Psoas muscle (tissue), 8 donors: ENCODE results near the gene ADGRG3. TPM values are rescaled to one million over a fixed set of nuclear protein-coding genes. Genes with fewer than 3 reads are reported as not detected.

Experiments used
- ATAC-seq, 4 donors: fragments of 200-7000 bp; cut with Tn5 transposase; one replicate each; pipeline ENCODE4 v1.9.1; 2020; ENCODE audit warnings: moderate library complexity in 3 of 4, mild to moderate bottlenecking in 2 of 4
- DNase-seq, 2 donors: peaks; one replicate each; pipeline ENCODE4 v3.0.0-alpha.2; 2020
- H3K27ac ChIP-seq: fragments of 200-600 bp; one replicate; pipeline ENCODE4 v1.8.0; 2022
- H3K27me3 ChIP-seq, 3 donors: fragments of 200-600 bp in 1 of 3; one replicate each; pipeline versions ENCODE4 v1.6.1 to v1.8.0; 2013 to 2022; ENCODE audit warnings: low read length in 2 of 3, mild to moderate bottlenecking in 2 of 3, moderate library complexity in 1 of 3; ENCODE audit not compliant: insufficient read depth in 3 of 3
- H3K36me3 ChIP-seq, 2 donors: fragments of 200-600 bp in 1 of 2; one replicate each; pipeline versions ENCODE4 v1.6.1 to v1.8.0; 2013 to 2022; ENCODE audit warnings: low read depth in 1 of 2, mild to moderate bottlenecking in 1 of 2, moderate library complexity in 1 of 2; ENCODE audit not compliant: insufficient read depth in 1 of 2
- H3K4me1 ChIP-seq: fragments of 200-600 bp; one replicate; pipeline ENCODE4 v1.8.0; 2022
- H3K4me3 ChIP-seq: fragments of 200-600 bp; one replicate; pipeline ENCODE4 v1.8.0; 2022; ENCODE audit warnings: mild to moderate bottlenecking
- H3K9me3 ChIP-seq: fragments of 200-600 bp; one replicate; pipeline ENCODE4 v1.8.0; 2022
- CTCF ChIP-seq: fragments of 200-600 bp; IDR thresholded peaks from one replicate; pipeline ENCODE4 v1.8.0; 2022; ENCODE audit warnings: antibody characterized with exemption
- WGBS, 3 donors: extraction: QIAGEN DNeasy Blood & Tissue Kit; methylation state at CpG; one replicate each; pipeline versions ENCODE4 v1.1.6 to v1.1.7; 2013; 5-methylcytosine and 5-hydroxymethylcytosine counted together
- intact Hi-C, 2 donors: fragments of 100-400 bp; cut with DNase I; formaldehyde crosslinking; loops; one replicate each; pipeline versions ENCODE4 v1.11.0 to v1.14.2; 2022
- polyA plus RNA-seq, 3 donors: library from polyadenylated mRNA; stranded (reverse); fragments of 200-250 nt; gene quantifications; one replicate each; pipeline ENCODE4 v1.2.3, GENCODE V29; 2013
- total RNA-seq, 4 donors: library from RNA; stranded (reverse); fragmentation: NEBNext Ultra II Directional in 2 of 4; extraction: Animal tissue kit (Norgen Biotek cat#: 25700) in 2 of 4; gene quantifications; one replicate each; pipeline versions ENCODE4 v1.2.1 to v1.2.4, GENCODE V29; 2021 to 2023
- donor health status: healthy with polysubstance abuse.
- donor health status: DM: no; HTN: no; CAD: no; lungs with moderate emphysema.
- donor health status: Bipolar disorder and iron deficiency.
- donor health status: healthy.
- donor health status: DM: yes; HTN: yes; CAD: no.
- donor health status: DM: no; HTN: no; CAD: no.
- donor health status: DM: no; HTN: no; CAD: no.
- donor health status: DM: yes; HTN: yes; CAD: no.

Gene ADGRG3
- total and polyA plus RNA-seq, 7 donors: 0.16 to 0.57 (median 0.31) TPM

DNA sequence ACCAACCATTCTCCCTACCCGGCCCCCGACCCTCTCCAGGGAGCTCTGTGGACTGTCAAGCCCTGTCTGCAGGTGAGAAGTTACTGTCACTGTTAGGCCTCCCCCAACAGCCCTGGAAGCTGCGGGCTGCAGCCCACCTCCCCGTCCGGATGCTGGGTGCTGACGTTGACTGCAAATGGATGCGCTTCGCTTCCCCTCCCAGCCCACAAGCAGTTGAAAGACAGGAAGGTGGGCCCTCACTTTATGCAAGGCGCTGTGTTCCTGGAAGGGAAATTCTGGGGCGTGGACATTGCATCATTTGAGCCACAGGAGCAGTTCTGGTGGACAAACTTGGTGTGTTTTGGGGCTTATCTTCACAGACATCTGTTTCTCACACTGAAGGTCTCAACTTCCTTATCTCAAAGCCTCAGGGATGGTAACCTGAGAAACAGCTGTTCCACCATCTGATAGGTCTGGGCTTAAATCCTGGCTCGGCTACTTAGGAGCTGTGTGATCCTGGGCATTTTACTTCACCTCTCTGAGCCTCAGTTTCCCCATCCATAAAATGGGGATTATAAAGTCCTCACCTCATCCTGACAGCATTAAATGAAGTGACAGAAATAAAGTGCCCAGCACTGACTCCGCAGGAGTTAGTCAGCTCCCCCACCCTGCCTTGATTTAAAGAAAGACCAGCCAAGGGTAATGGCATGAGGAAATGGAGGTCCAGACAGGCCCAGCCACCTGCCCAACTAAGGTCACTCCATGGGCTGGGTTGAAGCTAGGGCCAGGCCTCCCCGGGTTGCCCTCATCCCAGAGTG lies 21.9 kb downstream of the ADGRG3 start:
- DNase-seq (no peak), ATAC-seq (no peak)
- intact Hi-C loops: no loop called here
- Histone ChIP-seq H3K4me1 (no peaks in the 10 kb centered on the region), H3K4me3 (no peak overlapping the region), H3K27ac (no peak overlapping the region), H3K36me3 (no peaks in the 10 kb centered on the region), H3K27me3 (peaks cover 0 to 5% (median 4%) of the 10 kb centered on the region in 3 donors), H3K9me3 (no peaks in the 10 kb centered on the region)
- WGBS, 3 donors: 41 to 54% (median 46%) methylated on average over 13 of the region's 13 CpGs
- TF ChIP-seq CTCF: no peak

DNA sequence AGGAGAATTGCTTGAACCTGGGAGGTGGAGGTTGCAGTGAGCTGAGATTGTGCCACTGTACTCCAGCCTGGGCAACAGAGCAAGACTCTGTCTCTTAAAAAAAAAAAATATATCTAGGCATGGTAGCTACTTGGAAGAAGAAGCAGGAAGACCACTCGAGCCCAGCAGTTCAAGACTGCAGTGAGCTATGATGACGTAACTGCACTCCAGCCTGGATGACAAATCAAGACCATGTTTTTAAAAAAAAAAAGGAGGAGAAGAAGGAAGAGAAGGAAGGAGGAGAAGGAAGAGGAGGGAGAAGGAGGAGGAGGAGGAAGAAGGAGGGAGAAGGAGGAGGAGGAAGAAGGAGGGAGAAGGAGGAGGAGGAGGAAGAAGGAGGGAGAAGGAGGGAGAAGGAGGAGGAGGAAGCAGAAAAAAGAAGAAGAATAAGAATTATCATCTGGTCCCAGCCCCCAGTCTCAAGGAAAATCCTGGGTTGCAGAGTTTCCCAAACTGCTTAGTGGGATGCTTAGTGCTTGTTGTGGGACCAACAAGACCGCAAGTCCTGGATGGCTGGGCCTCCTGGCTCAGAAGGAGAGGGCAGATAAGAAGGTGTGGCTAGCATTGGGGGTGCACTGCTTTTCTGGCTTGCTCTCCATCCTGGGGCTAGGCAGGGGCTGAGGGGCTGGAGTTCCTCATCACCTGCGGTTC lies 22.8 kb downstream of the ADGRG3 start:
- no peaks in the 10 kb centered on the region for H3K36me3 ChIP-seq
- no peak for TF ChIP-seq CTCF
- no peak for ATAC-seq
- intact Hi-C loops: no loop called here
- no peaks in the 10 kb centered on the region for H3K4me1 ChIP-seq
- no peaks in the 10 kb centered on the region for H3K9me3 ChIP-seq
- DNase-seq: no peak
- no peak overlapping the region for H3K4me3 ChIP-seq
- peaks cover 0 to 5% (median 4%) of the 10 kb centered on the region in 3 donors for H3K27me3 ChIP-seq
- H3K27ac ChIP-seq: no peak overlapping the region
- 65 to 73% (median 71%) methylated on average over 4 of the region's 4 CpGs for WGBS, 3 donors

DNA sequence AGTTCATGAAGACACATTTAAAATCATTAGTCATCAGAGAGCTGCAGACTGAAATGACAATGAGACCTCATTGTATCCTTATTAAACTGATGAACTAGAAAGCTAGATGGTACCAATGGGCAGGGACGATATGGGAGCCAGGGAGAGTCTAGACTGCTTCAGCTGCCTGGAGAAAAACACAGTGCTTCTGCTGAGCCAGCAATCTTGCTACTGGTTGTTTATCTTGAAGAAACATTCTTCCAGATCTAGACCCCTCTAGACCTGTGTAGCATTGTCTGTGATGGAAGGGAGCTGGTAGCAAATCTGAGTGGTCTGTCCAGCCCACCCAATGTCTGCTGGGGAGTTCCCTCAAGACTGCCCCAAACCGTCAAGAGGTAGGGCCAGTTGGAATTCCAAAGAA lies 24.5 kb downstream of the ADGRG3 start:
- DNase-seq (no peak), ATAC-seq (no peak)
- H3K27me3 ChIP-seq: peaks cover 0 to 5% (median 4%) of the 10 kb centered on the region in 3 donors
- no peak overlapping the region for H3K4me3 ChIP-seq
- H3K27ac ChIP-seq: no peak overlapping the region
- 56 to 62% (median 59%) methylated on average over 2 of the region's 2 CpGs for WGBS, 3 donors
- H3K4me1 ChIP-seq: no peaks in the 10 kb centered on the region
- H3K36me3 ChIP-seq: no peaks in the 10 kb centered on the region
- no peak for TF ChIP-seq CTCF
- no peaks in the 10 kb centered on the region for H3K9me3 ChIP-seq
- intact Hi-C loops: no loop called here

DNA sequence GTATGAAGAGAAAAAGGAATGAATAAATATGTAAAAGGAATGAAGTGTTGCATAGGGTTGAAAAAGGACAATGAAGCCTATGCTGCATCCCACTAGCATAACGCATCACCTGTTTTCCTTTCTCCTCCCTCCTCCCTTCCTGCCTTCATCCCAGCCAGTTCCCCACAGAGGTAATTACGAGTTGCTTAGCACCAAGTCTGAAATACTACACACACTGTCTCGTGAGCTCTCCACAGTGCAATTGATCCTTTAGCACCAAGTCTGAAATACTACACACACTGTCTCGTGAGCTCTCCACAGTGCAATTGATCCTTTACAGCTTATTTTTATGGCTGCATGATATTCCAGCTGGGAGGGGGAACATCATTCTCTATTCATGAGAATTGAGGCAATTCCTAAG lies 25.4 kb downstream of the ADGRG3 start:
- Histone ChIP-seq H3K36me3 (no peaks in the 10 kb centered on the region), H3K27me3 (peaks cover 0 to 5% (median 4%) of the 10 kb centered on the region in 3 donors), H3K27ac (no peak overlapping the region), H3K9me3 (no peaks in the 10 kb centered on the region), H3K4me1 (no peaks in the 10 kb centered on the region), H3K4me3 (no peak overlapping the region)
- DNase-seq (no peak), ATAC-seq (no peak)
- intact Hi-C loops: no loop called here
- TF ChIP-seq CTCF: no peak
- 48 to 54% (median 52%) methylated on average over 4 of the region's 4 CpGs for WGBS, 3 donors
